ENCODE data around the gene SESN3.

SESN3 gene

DNA sequence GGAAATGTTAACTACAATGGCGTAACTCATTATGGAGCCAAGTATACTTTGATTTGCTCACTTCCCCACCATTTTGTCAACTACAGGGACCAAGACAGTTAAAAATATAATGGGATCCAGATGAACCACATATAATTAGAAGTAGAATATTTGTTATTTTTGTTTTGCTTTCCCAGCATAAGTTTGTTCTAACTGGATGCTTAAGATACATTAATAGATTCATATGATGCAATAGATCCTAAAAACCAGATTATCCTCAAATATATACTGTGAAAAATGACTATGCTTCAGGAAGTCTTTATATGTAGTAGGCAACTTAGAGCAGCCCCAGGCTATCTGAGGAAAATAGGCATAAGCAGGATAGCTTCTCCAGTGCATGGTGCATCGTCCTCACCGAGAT is 38.3 kb downstream of the SESN3 start:
- no peak for DNase-seq (ENCODE audit: low read depth)
- TF ChIP-seq, protein P1, sequence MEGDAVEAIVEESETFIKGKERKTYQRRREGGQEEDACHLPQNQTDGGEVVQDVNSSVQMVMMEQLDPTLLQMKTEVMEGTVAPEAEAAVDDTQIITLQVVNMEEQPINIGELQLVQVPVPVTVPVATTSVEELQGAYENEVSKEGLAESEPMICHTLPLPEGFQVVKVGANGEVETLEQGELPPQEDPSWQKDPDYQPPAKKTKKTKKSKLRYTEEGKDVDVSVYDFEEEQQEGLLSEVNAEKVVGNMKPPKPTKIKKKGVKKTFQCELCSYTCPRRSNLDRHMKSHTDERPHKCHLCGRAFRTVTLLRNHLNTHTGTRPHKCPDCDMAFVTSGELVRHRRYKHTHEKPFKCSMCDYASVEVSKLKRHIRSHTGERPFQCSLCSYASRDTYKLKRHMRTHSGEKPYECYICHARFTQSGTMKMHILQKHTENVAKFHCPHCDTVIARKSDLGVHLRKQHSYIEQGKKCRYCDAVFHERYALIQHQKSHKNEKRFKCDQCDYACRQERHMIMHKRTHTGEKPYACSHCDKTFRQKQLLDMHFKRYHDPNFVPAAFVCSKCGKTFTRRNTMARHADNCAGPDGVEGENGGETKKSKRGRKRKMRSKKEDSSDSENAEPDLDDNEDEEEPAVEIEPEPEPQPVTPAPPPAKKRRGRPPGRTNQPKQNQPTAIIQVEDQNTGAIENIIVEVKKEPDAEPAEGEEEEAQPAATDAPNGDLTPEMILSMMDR (IDR thresholded peaks at IDR 0.05; ENCODE audit: control insufficient read depth, insufficient read depth, low read depth, low read length, missing control alignments), result no peak
- H3K4me3 ChIP-seq (ENCODE audit: control insufficient read depth, low read depth, low read length), result no peak overlapping the region

DNA sequence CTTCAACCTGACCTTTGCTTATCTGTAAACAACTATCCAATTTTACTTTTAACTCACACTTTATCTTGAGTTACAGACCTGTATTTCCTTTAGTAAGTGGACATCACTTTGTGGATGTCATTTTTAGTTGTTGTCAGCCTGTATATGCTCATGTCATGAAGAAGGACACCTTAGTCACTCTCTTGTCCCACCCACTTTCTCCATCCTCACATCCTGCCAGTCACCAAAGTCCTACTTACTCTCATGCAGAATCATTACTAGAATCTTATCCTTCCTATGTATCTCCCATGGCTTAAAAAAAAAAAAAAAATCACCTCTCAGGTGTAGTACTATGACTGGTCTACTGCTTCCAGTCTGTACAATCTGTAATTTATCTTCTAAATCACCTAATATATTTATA is 43.3 kb downstream of the SESN3 start:
- TF ChIP-seq, protein P1 (IDR thresholded peaks at IDR 0.05; ENCODE audit: control insufficient read depth, insufficient read depth, low read depth, low read length, missing control alignments), result no peak
- no peak overlapping the region for H3K4me3 ChIP-seq (ENCODE audit: control insufficient read depth, low read depth, low read length)
- no peak for DNase-seq (ENCODE audit: low read depth)

DNA sequence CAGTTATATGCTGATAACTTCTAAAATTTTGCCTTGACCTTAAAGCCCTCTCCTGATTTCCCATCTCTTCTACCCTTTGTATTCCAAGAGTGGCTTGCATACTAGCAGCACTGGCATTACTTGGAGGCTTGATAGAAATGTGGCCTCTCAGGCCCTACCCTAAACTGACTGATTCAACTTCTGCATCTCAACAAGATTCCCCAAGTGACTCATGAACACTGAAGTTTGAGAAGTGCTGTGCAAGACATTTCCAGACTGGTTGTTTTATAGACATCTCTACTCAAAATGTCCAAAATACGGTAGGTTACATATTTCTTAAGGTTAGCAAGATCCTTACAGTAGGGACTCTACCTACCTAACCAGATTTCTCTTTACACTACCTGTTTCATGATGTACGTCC is 48.6 kb downstream of the SESN3 start:
- TF ChIP-seq, protein P1 (IDR thresholded peaks at IDR 0.05; ENCODE audit: control insufficient read depth, insufficient read depth, low read depth, low read length, missing control alignments), result no peak
- no peak for DNase-seq (ENCODE audit: low read depth)
- H3K4me3 ChIP-seq (ENCODE audit: control insufficient read depth, low read depth, low read length), result no peak overlapping the region

DNA sequence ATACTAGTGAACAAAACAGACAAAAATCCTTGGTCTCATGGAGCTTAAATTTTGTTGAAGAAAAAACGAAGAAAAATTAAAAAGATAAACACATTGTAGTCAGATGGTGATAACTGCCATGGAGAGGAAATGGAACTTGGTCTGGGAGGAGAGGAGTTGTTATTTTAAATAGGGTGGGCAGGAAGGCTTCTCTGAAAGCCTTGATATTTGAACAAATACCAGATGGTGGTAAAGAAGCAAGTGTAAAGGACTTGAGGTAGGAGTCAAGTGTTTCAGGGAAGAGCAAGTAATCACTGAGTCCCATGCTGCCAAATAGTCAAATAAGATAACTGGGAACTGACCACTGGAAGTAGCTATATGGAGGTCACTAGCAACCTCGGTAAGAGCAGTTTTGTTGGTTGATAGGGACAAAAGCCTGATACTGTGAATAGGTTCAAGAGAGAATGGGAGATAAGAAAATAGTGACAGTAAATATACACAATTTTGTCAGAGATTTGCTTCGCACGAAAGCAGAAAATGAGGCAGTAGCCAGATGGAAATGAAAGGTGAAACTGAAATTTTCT is 55.1 kb downstream of the SESN3 start:
- DNase-seq (ENCODE audit: low read depth), result no peak
- no peak overlapping the region for H3K4me3 ChIP-seq (ENCODE audit: control insufficient read depth, low read depth, low read length)
- TF ChIP-seq, protein P1 (IDR thresholded peaks at IDR 0.05; ENCODE audit: control insufficient read depth, insufficient read depth, low read depth, low read length, missing control alignments), result no peak

DNA sequence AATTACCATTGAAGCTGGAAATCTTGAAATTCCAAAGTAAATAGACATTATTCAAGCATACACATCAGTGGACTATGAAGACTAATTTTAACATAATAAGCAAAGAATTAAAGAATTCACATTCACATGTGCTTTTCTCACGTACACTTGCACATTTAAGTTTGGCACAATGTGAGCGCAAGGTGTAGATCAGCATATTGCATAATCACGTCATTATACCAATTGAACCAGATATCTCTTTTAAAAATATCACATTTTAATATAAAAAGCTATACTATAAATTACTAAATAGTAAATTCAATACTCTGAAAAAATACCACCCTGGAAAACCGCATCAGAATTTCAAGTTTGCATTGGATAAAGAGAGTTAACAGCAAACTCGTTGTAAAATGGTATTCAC is 60.7 kb downstream of the SESN3 start:
- H3K4me3 ChIP-seq (ENCODE audit: control insufficient read depth, low read depth, low read length), result no peak overlapping the region
- TF ChIP-seq, protein P1 (IDR thresholded peaks at IDR 0.05; ENCODE audit: control insufficient read depth, insufficient read depth, low read depth, low read length, missing control alignments), result no peak
- no peak for DNase-seq (ENCODE audit: low read depth)

DNA sequence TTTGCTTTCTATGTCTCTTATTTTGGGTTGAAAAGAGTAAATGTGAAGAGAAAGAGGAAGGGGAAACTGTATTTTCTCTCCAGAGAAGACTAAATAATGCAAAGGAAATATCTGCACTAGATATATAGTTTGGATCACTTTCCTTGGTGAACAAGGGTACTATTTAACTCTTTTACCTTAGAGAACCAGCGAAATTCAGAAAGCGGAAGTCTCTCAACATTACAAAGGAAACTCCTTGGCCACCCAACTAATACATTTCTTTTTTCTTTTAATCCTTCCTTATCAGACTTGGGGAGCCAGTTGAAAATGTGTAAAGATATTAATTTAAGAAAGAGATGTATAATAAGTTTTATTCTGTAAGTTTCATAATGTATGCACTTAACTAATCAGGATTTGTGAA is 64.2 kb downstream of the SESN3 start:
- TF ChIP-seq, protein P1 (IDR thresholded peaks at IDR 0.05; ENCODE audit: control insufficient read depth, insufficient read depth, low read depth, low read length, missing control alignments), result no peak

DNA sequence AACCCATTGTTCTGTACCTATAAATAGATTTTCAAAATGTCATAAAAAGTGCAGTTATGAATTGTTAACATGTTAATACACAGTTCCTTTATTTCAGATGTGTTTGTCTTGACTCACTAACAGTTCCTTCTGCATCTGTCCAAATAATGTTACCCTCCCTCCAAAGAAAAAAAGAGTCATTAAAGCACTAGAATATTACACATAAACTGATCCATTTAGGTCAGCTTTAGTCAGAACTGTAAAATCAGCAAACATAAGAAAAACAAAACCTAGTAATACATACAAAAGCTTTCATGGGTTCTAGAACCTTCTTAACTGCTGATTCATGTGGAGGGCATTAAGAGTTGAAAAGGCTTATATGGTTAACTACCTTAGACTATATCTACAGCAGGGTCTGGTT is 65.4 kb downstream of the SESN3 start:
- no peak overlapping the region for H3K4me3 ChIP-seq (ENCODE audit: control insufficient read depth, low read depth, low read length)
- no peak for DNase-seq (ENCODE audit: low read depth)
- TF ChIP-seq, protein P1 (IDR thresholded peaks at IDR 0.05; ENCODE audit: control insufficient read depth, insufficient read depth, low read depth, low read length, missing control alignments), result no peak

More for the DNA sequence above, 64.2 kb downstream of the SESN3 start:
- no peak for DNase-seq (ENCODE audit: low read depth)
- no peak overlapping the region for H3K4me3 ChIP-seq (ENCODE audit: control insufficient read depth, low read depth, low read length)
